ENCODE results near the gene SRGAP1.
"Not testable (repeated sequence)": the region's sequence is repeated elsewhere in the genome, so short reads cannot be mapped to it uniquely, and the experiment has no call there.

DNA sequence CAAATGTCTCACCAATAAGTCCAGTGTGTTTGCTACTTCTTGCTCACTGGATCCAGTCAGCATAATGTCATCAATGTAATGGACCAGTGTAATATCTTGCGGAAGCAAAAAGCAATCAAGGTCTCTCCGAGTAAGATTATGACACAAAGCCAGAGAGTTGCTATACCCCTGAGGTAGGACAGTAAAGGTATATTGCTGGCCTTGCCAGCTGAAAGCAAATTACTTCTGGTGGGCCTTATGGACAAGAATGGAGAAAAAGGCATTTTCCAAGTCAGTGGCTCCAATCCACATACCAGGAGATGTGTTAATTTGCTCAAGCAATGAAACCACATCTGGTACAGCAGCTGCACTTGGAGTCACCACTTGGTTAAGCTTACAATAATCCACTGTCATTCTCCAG lies 288.2 kb downstream of the SRGAP1 start:
- TF ChIP-seq POLR2A (IDR thresholded peaks at IDR 0.05); POLR2AphosphoS5 (IDR thresholded peaks at IDR 0.05; ENCODE audit: insufficient read depth in 1 of 2, low read depth in 1 of 2): not testable (repeated sequence)
- TF ChIP-seq, protein P1, sequence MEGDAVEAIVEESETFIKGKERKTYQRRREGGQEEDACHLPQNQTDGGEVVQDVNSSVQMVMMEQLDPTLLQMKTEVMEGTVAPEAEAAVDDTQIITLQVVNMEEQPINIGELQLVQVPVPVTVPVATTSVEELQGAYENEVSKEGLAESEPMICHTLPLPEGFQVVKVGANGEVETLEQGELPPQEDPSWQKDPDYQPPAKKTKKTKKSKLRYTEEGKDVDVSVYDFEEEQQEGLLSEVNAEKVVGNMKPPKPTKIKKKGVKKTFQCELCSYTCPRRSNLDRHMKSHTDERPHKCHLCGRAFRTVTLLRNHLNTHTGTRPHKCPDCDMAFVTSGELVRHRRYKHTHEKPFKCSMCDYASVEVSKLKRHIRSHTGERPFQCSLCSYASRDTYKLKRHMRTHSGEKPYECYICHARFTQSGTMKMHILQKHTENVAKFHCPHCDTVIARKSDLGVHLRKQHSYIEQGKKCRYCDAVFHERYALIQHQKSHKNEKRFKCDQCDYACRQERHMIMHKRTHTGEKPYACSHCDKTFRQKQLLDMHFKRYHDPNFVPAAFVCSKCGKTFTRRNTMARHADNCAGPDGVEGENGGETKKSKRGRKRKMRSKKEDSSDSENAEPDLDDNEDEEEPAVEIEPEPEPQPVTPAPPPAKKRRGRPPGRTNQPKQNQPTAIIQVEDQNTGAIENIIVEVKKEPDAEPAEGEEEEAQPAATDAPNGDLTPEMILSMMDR (IDR thresholded peaks at IDR 0.05) = not testable (repeated sequence)

Measured in vagina (tissue), 2 donors.